ENCODE measurements around the gene RPL28.

DNA sequence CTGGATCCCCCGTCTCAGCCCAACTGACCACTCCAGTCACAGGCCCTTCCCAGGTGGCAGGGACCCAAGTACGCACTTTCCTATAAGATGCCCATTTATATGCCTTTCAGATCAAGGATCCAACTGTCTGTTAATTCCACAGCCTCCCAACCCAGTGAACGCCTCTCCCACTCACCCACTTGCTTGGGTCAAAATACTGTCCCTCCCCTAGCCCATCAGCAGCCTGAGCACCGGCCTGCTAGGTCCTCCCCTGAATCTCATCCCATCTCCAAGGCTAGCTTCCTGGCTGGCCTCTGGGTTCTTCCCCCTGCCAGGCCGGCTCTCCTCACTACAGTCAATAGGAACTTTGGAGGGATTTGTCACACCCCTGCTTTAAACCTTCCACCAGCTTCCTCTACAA is 19.9 kb downstream of the RPL28 start:
- TF ChIP-seq, protein P1, sequence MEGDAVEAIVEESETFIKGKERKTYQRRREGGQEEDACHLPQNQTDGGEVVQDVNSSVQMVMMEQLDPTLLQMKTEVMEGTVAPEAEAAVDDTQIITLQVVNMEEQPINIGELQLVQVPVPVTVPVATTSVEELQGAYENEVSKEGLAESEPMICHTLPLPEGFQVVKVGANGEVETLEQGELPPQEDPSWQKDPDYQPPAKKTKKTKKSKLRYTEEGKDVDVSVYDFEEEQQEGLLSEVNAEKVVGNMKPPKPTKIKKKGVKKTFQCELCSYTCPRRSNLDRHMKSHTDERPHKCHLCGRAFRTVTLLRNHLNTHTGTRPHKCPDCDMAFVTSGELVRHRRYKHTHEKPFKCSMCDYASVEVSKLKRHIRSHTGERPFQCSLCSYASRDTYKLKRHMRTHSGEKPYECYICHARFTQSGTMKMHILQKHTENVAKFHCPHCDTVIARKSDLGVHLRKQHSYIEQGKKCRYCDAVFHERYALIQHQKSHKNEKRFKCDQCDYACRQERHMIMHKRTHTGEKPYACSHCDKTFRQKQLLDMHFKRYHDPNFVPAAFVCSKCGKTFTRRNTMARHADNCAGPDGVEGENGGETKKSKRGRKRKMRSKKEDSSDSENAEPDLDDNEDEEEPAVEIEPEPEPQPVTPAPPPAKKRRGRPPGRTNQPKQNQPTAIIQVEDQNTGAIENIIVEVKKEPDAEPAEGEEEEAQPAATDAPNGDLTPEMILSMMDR (IDR thresholded peaks at IDR 0.05), result no peak
- TF ChIP-seq POLR2A (IDR thresholded peaks at IDR 0.05), result no peak
